ENCODE results near the gene ADGRB3.
"Not testable (repeated sequence)": the region's sequence is repeated elsewhere in the genome, so short reads cannot be mapped to it uniquely, and the experiment has no call there.

The ADGRB3 gene

DNA sequence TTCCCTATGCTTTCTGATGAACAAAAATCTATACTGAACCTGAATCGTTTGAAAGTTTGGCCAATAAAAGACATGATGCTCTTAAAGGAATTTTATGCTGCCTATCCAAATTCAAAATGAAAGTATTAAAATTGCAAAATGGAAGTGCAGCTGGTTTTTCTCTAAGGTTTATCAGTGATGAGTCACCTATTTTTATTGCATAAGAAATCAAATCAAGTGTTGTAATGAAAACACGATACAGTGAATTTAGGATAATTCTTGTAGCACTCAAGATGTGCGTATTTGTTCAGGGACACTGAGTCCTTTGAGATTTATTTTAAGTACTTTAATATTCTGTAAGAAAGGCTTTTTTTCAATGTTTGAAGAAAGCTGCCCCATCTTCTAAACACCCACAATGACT is 409.5 kb downstream of the ADGRB3 start:
- DNase-seq (ENCODE audit: low read depth) = no peak

GRCh38 chr6:69059413-69059812 is 424.3 kb downstream of the ADGRB3 start:
- no peak for DNase-seq (ENCODE audit: low read depth)

DNA sequence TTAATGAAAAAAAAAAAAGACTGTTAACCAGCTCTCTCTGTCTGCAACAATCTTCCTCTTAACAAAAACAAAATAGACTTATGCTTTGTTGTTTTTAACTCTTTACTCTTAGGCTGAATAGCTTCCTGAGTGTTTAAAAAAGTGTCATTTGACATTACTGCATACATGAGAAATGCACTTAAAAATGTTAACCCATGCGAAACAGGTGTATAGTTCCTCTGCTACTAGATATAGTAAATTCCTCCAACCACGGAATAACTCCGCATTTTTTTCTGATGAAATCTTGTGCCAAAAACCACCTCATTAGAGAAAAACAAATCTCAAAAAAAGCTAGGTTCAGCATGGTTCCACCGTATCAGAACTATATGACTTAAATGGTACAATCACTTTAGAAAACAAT is 426.0 kb downstream of the ADGRB3 start:
- no peak for DNase-seq (ENCODE audit: low read depth)

GRCh38 chr6:69063401-69063800 is 428.3 kb downstream of the ADGRB3 start:
- no peak for DNase-seq (ENCODE audit: low read depth)

GRCh38 chr6:69064226-69064625 is 429.1 kb downstream of the ADGRB3 start:
- no peak for DNase-seq (ENCODE audit: low read depth)

- DNase-seq (ENCODE audit: low read depth) = no peak
Measured at GRCh38 chr6:69069881-69070280, 434.8 kb downstream of the ADGRB3 start.

GRCh38 chr6:69072796-69073195 is 437.7 kb downstream of the ADGRB3 start:
- no peak for DNase-seq (ENCODE audit: low read depth)

DNA sequence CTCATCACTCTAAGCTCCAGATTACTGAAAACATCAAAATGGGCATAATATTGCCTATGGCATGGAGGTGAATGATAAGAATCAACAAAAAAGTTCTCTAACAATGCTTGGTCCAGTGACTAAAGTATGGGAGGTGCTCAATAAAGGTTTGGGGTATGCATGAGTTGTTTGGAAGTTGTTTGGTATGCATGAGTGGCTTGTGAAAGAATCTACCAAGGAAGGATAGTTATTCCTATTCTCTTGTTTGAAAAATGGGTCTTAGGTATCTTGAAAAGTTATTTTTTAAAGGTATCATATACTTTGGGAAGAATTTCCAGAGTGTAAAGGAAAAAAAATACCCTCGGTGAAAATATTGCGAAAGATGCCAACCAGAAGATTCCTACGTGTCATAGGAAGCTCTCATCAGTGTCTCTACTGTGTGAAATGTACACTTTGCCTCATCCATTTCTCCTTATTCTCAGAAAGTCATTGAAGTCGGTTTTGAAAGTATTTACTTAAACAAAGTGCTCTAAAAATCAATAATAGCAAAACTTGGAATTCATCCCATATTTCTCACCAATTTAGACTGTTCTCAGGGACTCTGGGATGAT is 449.8 kb downstream of the ADGRB3 start:
- DNase-seq (ENCODE audit: low read depth) = no peak

GRCh38 chr6:69086689-69087088 is 451.6 kb downstream of the ADGRB3 start:
- no peak for DNase-seq (ENCODE audit: low read depth)

DNA sequence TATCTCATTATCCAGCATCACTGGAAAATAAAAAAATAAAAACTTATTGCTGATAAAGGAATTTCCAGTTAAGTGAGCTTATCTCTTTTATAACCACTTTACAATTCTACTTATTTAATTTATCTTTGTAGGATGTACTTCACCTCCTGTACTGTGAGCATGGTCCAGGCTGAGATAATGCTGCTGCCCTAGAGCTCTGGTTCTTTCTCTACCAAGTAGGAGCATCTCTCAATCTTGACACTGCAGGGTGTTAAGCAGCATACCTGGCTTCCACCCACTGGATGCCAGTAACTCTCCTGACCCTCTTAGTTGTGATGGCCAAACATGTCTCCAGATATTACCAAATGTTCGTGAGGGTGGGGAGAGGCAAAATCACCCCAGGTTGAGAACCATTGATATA is 454.5 kb downstream of the ADGRB3 start:
- DNase-seq (ENCODE audit: low read depth) = no peak

- peak; percentile 57 for DNase-seq (ENCODE audit: low read depth)
Measured at GRCh38 chr6:69090132-69090531, 455.1 kb downstream of the ADGRB3 start.

DNA sequence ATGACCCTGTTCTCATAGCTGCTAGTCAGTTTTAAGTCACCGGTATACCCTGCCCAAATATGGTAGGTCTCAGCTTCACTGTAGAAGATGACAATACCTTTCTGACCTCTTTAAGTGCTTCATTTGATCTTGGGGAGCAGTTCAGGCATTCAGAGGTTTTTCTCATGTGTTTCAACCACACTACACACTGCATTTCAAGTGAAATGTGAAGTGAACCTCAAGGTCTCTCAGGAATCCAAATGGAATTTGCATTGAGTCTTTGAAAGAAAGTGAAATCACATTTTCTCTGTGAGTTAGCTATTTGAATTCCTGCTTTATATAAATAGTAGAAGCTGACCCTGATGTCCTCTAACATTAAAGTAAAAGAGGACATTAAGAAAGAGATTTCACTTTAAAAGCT is 461.6 kb downstream of the ADGRB3 start:
- no peak for DNase-seq (ENCODE audit: low read depth)

GRCh38 chr6:69097948-69098347 is 462.9 kb downstream of the ADGRB3 start:
- DNase-seq (ENCODE audit: low read depth) = no peak

DNA sequence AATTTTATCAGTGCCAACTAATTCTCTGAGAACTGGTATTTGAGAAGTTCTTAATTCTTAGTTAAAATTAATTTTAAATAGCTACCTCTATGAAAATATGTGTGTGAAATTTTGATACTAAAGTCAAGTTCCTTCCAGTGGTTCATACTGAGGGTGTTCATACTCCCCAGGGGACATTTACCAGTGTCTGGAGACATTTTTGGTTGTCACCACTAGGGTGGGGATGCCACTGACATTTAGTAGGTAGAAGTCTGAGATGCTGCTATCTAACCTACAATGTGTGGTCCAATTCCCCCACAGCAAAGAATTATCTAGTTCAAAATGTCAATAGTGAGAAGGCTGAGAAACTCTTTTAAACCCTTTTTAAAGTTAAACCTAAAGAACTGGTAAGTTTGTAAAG is 463.8 kb downstream of the ADGRB3 start:
- DNase-seq (ENCODE audit: low read depth) = no peak

DNA sequence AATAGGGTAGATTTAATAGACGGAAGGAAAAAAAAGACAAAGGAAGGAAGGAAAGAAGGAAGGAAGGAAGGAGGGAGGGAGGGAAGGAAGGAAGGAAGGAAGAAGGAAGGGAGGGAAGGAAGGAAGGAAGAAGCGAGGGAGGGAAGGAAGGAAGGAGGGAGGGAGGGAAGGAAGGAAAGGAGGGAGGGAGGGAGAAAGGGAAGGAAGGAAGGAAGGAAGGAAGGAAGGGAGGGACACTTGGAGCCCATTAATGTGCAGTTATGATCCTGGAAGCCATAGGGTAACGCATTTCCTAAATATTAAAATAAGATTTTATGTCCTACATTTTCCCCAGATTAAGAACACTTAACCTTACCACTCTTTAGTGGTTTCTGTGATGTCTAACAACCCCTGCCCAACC is 465.7 kb downstream of the ADGRB3 start:
- DNase-seq (ENCODE audit: low read depth) = no peak

DNA sequence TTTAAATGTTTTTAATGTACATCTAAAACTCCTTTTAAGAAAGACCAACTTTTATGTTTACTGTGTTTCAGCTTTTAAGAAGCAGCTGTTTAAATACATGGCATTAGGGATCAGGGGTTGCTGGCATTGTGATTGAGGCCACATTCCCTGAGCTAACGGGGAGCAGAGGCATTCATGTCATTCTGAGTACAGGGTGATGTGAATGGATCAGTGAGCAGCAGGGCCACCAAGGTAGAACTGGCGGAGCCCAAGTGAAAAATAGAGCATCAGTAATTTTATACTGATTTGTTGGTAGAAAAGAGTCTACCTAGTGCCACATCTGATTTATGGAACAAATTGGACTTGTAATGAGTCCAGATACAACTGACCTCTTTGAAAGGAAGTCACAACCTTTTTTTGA is 467.3 kb downstream of the ADGRB3 start:
- DNase-seq (ENCODE audit: low read depth) = no peak

DNA sequence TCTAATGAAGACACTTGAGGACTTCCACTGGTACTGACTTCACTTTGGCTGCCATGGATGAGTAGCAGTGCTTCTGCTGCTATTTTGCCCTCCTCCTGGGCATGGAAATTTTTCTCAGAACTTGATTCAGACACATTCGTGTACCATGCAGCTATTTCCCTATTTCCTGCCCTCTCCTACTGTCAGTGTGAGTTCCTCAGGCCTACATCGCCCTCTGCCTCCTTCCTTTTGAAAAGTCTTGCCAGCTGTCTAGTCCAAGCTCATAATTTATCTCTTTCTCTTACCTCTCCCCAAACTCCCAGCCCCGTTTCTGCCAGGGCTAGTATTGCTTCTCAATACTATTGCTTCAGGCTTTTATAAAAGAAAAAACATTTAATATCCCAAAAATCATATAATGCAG is 470.2 kb downstream of the ADGRB3 start:
- no peak for DNase-seq (ENCODE audit: low read depth)

DNA sequence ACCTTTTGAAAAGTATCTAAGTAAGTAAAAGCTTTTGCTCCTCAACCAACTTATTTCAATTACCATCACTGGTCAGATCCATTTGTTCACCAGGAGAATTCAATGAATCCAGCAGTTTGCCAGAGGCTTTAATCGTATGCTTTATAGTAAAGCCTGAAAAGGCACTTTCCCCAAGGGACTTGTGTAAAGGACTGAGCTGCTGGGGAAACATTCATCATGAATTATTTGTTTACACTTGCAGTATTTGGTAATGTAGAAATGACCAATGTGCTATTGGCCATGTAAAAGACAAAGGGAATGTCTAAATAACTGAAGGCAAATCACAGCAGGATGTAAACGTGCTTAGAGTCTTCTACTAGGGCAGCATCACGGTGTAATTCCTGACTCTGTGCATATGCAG is 471.4 kb downstream of the ADGRB3 start:
- no peak for DNase-seq (ENCODE audit: low read depth)

- DNase-seq (ENCODE audit: low read depth) = no peak
Measured at GRCh38 chr6:69111301-69111700, 476.2 kb downstream of the ADGRB3 start.

- no peak for DNase-seq (ENCODE audit: low read depth)
Measured at GRCh38 chr6:69116658-69117057, 481.6 kb downstream of the ADGRB3 start.

- not testable (repeated sequence) for DNase-seq (ENCODE audit: low read depth)
Measured at GRCh38 chr6:69121461-69122406, 486.7 kb downstream of the ADGRB3 start.

DNA sequence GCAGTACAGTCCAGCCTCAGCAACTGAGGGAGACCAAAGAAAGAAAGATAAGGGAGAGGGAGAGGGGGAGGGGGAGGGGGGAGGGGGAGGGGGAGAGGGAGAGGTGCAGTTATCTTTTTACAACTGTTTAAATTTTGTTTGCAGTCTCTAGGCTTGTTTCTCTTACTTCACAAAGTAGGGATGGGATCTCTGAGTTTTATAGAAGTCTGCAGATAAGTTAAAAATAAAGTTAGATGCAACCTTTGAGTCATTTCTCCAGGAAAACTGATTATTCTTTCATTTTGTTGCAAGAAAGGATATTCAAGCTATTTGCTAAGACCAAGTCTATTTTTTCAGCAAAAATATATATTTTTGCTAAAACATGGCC is 487.3 kb downstream of the ADGRB3 start:
- DNase-seq (ENCODE audit: low read depth) = no peak

- no peak for DNase-seq (ENCODE audit: low read depth)
Measured at GRCh38 chr6:69128411-69128810, 493.3 kb downstream of the ADGRB3 start.

DNA sequence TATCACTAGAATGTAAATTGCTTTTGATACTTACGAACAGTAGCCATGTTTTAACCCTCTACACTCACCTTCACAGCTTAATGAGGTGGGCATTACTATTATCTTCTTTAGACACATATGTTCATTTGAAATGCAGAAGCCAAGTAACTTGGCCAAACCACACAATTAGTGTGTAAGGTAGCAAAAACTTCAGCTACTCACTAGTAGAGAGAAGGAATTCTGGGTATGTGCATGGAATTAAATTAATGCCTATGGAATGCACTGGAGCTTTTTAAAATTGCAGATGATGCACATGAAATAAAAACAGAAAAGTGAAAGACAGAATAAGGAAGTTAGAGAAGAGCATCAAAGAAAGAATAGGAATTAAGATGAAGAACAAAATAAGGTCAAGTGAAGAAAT is 494.0 kb downstream of the ADGRB3 start:
- no peak for DNase-seq (ENCODE audit: low read depth)

Data from fibroblast of gingiva (primary cell).